ENCODE data around the gene NPAS3.

GRCh38 chr14:33063521-33063920 is 124.8 kb downstream of the NPAS3 start:
- TF ChIP-seq CTCF (conservative IDR thresholded peaks at IDR 0.05; ENCODE audit: low read depth, low read length) (no peak), EZH2 (IDR thresholded peaks at IDR 0.05; ENCODE audit: borderline replicate concordance, low read depth, low read length, poor library complexity, severe bottlenecking) (no peak)
